Neural cell (in vitro differentiated cells): Measurements from ENCODE around the gene PAPSS2.

ENCODE experiments used
- CTCF ChIP-seq: fragments of 450-650 bp; IDR thresholded peaks from 2 replicates; pipeline ENCODE4 v1.5.1; 2014; ENCODE audit warnings: antibody characterized with exemption, mild to moderate bottlenecking, moderate library complexity; ENCODE audit not compliant: poor library complexity, severe bottlenecking
- EP300 ChIP-seq: fragments of 450-650 bp; conservative IDR thresholded peaks from 2 replicates; pipeline ENCODE4 v1.6.1; 2014; ENCODE audit warnings: antibody characterized with exemption, mild to moderate bottlenecking, moderate library complexity; ENCODE audit not compliant: poor library complexity, severe bottlenecking
- EZH2 ChIP-seq: fragments of 200-600, 300-800 bp; shearing (Covaris generic), sonication (generic); IDR thresholded peaks from 2 replicates; pipeline ENCODE4 v1.6.1; 2014; ENCODE audit warnings: antibody characterized with exemption, low read length, borderline replicate concordance, mild to moderate bottlenecking; ENCODE audit not compliant: insufficient read depth, poor library complexity, severe bottlenecking
- MXI1 ChIP-seq: fragments of 450-650 bp; conservative IDR thresholded peaks from 2 replicates; pipeline ENCODE4 v1.6.1; 2014; ENCODE audit warnings: antibody characterized with exemption, mild to moderate bottlenecking; ENCODE audit not compliant: poor library complexity, severe bottlenecking
- POLR2AphosphoS5 ChIP-seq: IDR thresholded peaks from 2 replicates; pipeline ENCODE4 v1.6.1; 2012
- RAD21 ChIP-seq: fragments of 450-650 bp; conservative IDR thresholded peaks from 2 replicates; pipeline ENCODE4 v1.6.1; 2014; ENCODE audit warnings: antibody characterized with exemption, mild to moderate bottlenecking, moderate library complexity

- TF ChIP-seq EZH2: no peak
- no peak for TF ChIP-seq RAD21
- TF ChIP-seq CTCF: no peak
- no peak for TF ChIP-seq POLR2AphosphoS5
- TF ChIP-seq EP300: no peak
- TF ChIP-seq MXI1: no peak
These were observed 7.4 kb upstream of the PAPSS2 start for GRCh38 chr10:87652261-87652660.
